ENCODE results near the gene POC5. TPM values are rescaled to one million over a fixed set of nuclear protein-coding genes. Genes with fewer than 3 reads are reported as not detected.

The POC5 gene
- total RNA-seq, 2 donors from 2014 or later = 7.5 to 8.9 TPM

- DNase-seq (no peak), ATAC-seq (no peak)
- Histone ChIP-seq H3K36me3 (replicated peaks in 1 of 2; ENCODE audit: insufficient read depth in 1 of 2, low read depth in 2 of 2) (no peaks in the 10 kb centered on the region), H3K9me3 (no peaks in the 10 kb centered on the region), H3K27ac (no peak overlapping the region), H3K4me3 (no peak overlapping the region), H3K4me1 (no peaks in the 10 kb centered on the region), H3K27me3 (no peaks in the 10 kb centered on the region)
- 95 to 100% methylated on average over 1 of the region's 1 CpG for WGBS, 2 donors
- TF ChIP-seq POLR2A (IDR thresholded peaks at IDR 0.05) (no peak), CTCF (IDR thresholded peaks at IDR 0.05) (no peak)
- intact Hi-C loops (cut with DNase I) = no loop called here
These were observed 84.9 kb downstream of the POC5 start for GRCh38 chr5:75632321-75632720.

- intact Hi-C loops (cut with DNase I) = no loop called here
- WGBS, 2 donors = 70 to 77% methylated on average over 2 of the region's 2 CpGs
- no peak overlapping the region for H3K4me3 ChIP-seq
- DNase-seq = no peak
- H3K27ac ChIP-seq = no peak overlapping the region
- no peaks in the 10 kb centered on the region for H3K4me1 ChIP-seq
- no peaks in the 10 kb centered on the region for H3K9me3 ChIP-seq
- H3K36me3 ChIP-seq (replicated peaks in 1 of 2; ENCODE audit: insufficient read depth in 1 of 2, low read depth in 2 of 2) = no peaks in the 10 kb centered on the region
- TF ChIP-seq POLR2A (IDR thresholded peaks at IDR 0.05) (no peak), CTCF (IDR thresholded peaks at IDR 0.05) (no peak)
- no peaks in the 10 kb centered on the region for H3K27me3 ChIP-seq
- ATAC-seq = no peak
These were observed 86.4 kb downstream of the POC5 start for GRCh38 chr5:75630875-75631274.

- Histone ChIP-seq H3K27me3 (no peaks in the 10 kb centered on the region), H3K27ac (no peak overlapping the region), H3K4me1 (peaks cover 4% of the 10 kb centered on the region), H3K36me3 (replicated peaks in 1 of 2; ENCODE audit: insufficient read depth in 1 of 2, low read depth in 2 of 2) (no peaks in the 10 kb centered on the region), H3K9me3 (no peaks in the 10 kb centered on the region), H3K4me3 (no peak overlapping the region)
- DNase-seq = no peak
- TF ChIP-seq CTCF (IDR thresholded peaks at IDR 0.05) (no peak), POLR2A (IDR thresholded peaks at IDR 0.05) (no peak)
- intact Hi-C loops (cut with DNase I) = no loop called here
- 77 to 100% methylated on average over 1 of the region's 1 CpG for WGBS, 2 donors
- no peak for ATAC-seq
These were observed 89.4 kb downstream of the POC5 start for GRCh38 chr5:75627801-75628200.

GRCh38 chr5:75626959-75627358 lies 90.3 kb downstream of the POC5 start:
- intact Hi-C loops (cut with DNase I) = no loop called here
- DNase-seq (no peak), ATAC-seq (no peak)
- H3K9me3 ChIP-seq = no peaks in the 10 kb centered on the region
- no peak overlapping the region for H3K4me3 ChIP-seq
- no peaks in the 10 kb centered on the region for H3K36me3 ChIP-seq (replicated peaks in 1 of 2; ENCODE audit: insufficient read depth in 1 of 2, low read depth in 2 of 2)
- H3K27ac ChIP-seq = no peak overlapping the region
- no peaks in the 10 kb centered on the region for H3K27me3 ChIP-seq
- TF ChIP-seq CTCF (IDR thresholded peaks at IDR 0.05) = no peak
- no peak for TF ChIP-seq POLR2A (IDR thresholded peaks at IDR 0.05)
- peaks cover 13% of the 10 kb centered on the region for H3K4me1 ChIP-seq

Small RNAs within 50 kb of the gene (small RNA-seq; reads per million reads assigned to genes)
- not detected for gene RNU6-680P

Other genes starting within 250 kb of the POC5 start
- gene CERT1, start 205.8 kb downstream of the POC5 start, total RNA-seq = 10 to 100 TPM; 17.8 to 19.5 TPM
- gene POLK, start 205.5 kb downstream of the POC5 start, total RNA-seq = 10 to 100 TPM; 18.8 to 33.5 TPM
- gene ANKDD1B, start 106.0 kb downstream of the POC5 start, total RNA-seq = under 1 TPM in 1 of 2 donors, not detected in 1; 0.52 TPM

All from body of pancreas (tissue), 4 donors.